ENCODE data around the gene FRMD3. TPM values are rescaled to one million over a fixed set of nuclear protein-coding genes. Genes with fewer than 3 reads are reported as not detected.

Gene FRMD3
- total RNA-seq, 4 donors from 2014 or later: 7.9 to 13.4 (median 11.8) TPM

DNA sequence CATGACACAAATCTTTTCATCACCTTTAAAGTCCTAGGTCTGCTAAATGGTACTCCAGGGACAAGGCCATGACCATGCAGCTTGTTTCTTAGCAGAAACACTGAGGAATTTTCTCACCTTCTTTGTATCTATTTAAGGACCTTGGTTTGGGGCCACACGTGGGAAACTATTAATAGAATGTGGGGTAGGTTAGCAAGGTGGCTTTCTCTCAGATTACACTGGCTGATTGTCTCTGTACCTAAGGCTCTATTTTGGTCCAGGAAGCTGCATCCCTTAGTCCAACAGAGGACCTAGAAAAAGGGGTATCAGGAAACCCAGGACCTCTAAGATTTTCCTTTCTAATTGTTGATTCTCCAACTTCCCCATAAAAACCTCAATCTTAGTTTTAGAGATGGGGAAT lies 36.3 kb upstream of the FRMD3 start:
- DNase-seq (ENCODE audit: extremely low spot score): no peak
- H3K27me3 ChIP-seq: no peaks in the 10 kb centered on the region
- WGBS: 79% methylated on average over 1 of the region's 1 CpG
- intact Hi-C loops (cut with DNase I): no loop called here
- no peak overlapping the region for H3K27ac ChIP-seq (replicated peaks in 1 of 4)
- no peak overlapping the region for H3K4me3 ChIP-seq
- peaks cover 0 to 14% (median 0%) of the 10 kb centered on the region in 4 donors for H3K9me3 ChIP-seq
- TF ChIP-seq POLR2A (IDR thresholded peaks at IDR 0.05; ENCODE audit: low read depth): no peak
- no peak for TF ChIP-seq POLR2AphosphoS5 (IDR thresholded peaks at IDR 0.05)
- no peak for TF ChIP-seq EP300 (IDR thresholded peaks at IDR 0.05)
- no peak for TF ChIP-seq CTCF (IDR thresholded peaks at IDR 0.05)
- H3K36me3 ChIP-seq: no peaks in the 10 kb centered on the region
- H3K4me1 ChIP-seq: peaks cover 0 to 3% (median 0%) of the 10 kb centered on the region in 4 donors

DNA sequence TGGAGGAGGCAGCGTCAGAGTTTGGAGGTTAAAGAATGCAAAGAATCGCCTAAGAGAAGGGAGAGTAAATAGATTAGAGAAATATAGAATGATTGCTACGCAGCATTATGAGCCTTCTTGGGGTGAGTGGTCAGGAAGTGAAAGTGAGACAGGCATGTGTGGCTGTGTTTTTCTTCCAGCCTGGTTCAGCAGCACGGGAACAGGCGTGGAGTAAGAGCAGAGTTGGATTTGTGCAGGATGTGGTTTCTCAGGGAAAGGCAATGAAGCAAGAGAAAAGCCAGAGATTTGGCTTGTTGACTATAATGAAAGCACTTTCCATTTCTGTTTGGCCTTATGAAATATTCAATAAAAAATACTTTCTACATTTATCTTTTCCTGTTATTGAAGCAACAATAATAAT lies 34.3 kb upstream of the FRMD3 start:
- Histone ChIP-seq H3K36me3 (no peaks in the 10 kb centered on the region), H3K9me3 (no peaks in the 10 kb centered on the region), H3K27ac (replicated peaks in 1 of 4) (no peak overlapping the region), H3K4me1 (peaks cover 0 to 6% (median 0%) of the 10 kb centered on the region in 4 donors), H3K27me3 (no peaks in the 10 kb centered on the region), H3K4me3 (no peak overlapping the region)
- TF ChIP-seq EP300 (IDR thresholded peaks at IDR 0.05) (no peak), POLR2A (IDR thresholded peaks at IDR 0.05; ENCODE audit: low read depth) (no peak), CTCF (IDR thresholded peaks at IDR 0.05) (no peak), POLR2AphosphoS5 (IDR thresholded peaks at IDR 0.05) (no peak)
- intact Hi-C loops (cut with DNase I): no loop called here
- DNase-seq (ENCODE audit: extremely low spot score): no peak
- WGBS: 67% methylated on average over 5 of the region's 5 CpGs

DNA sequence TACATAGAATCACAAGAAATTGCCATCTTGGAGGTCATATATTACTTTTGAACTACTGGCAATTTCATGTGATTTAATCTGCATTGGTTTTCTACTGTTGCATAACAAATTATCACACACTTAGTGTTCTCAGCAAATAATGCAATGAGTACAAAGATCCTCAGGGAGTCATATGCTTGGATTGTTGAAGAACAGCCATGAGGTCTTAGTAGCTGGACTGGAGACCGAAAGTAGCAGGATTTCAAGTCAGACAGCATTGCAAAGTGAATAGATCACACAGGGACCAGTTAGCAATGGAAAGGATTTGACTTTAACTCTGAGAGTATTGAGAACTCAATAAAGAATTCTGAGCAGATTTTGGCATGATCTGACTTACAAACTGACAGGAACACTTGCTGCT lies 32.2 kb upstream of the FRMD3 start:
- no peak for TF ChIP-seq CTCF (IDR thresholded peaks at IDR 0.05)
- TF ChIP-seq EP300 (IDR thresholded peaks at IDR 0.05): no peak
- no peak for TF ChIP-seq POLR2AphosphoS5 (IDR thresholded peaks at IDR 0.05)
- TF ChIP-seq POLR2A (IDR thresholded peaks at IDR 0.05; ENCODE audit: low read depth): no peak
- 71% methylated on average over 1 of the region's 1 CpG for WGBS

DNA sequence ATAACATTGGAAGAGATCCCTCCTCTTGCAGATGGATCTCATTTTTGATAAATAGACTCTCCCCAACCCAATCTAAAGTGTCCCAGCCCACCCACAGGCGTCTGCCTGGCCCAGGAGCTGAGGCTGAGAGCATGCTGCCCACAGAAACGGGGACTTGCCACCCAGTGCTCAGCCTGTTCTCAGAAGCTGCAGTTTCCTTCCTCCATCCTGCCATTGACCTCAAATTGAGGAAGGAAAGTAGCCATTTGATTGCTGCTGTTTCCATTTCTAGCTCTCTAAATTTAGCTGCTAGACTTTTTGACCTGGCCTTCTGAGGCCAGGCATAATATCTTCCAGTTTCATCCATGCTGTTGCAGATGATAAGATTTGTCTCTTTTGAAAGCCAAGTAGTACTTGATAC lies 31.1 kb upstream of the FRMD3 start:
- TF ChIP-seq EP300 (IDR thresholded peaks at IDR 0.05) (no peak), POLR2A (IDR thresholded peaks at IDR 0.05; ENCODE audit: low read depth) (no peak), POLR2AphosphoS5 (IDR thresholded peaks at IDR 0.05) (no peak)
- Histone ChIP-seq H3K9me3 (no peaks in the 10 kb centered on the region), H3K27ac (replicated peaks in 1 of 4) (no peak overlapping the region), H3K4me1 (peaks cover 0 to 6% (median 0%) of the 10 kb centered on the region in 4 donors), H3K36me3 (no peaks in the 10 kb centered on the region), H3K4me3 (no peak overlapping the region), H3K27me3 (no peaks in the 10 kb centered on the region)
- DNase-seq (ENCODE audit: extremely low spot score): no peak
- WGBS: 27% methylated on average over 2 of the region's 2 CpGs
- intact Hi-C loops (cut with DNase I): no loop called here

More for the DNA sequence above, 32.2 kb upstream of the FRMD3 start:
- Histone ChIP-seq H3K4me3 (no peak overlapping the region), H3K36me3 (no peaks in the 10 kb centered on the region), H3K9me3 (no peaks in the 10 kb centered on the region), H3K27me3 (no peaks in the 10 kb centered on the region), H3K27ac (replicated peaks in 1 of 4) (peak overlapping the region in 1 of 4 donors; percentile 10), H3K4me1 (peaks cover 0 to 6% (median 0%) of the 10 kb centered on the region in 4 donors)
- DNase-seq (ENCODE audit: extremely low spot score): no peak
- intact Hi-C loops (cut with DNase I): no loop called here

DNA sequence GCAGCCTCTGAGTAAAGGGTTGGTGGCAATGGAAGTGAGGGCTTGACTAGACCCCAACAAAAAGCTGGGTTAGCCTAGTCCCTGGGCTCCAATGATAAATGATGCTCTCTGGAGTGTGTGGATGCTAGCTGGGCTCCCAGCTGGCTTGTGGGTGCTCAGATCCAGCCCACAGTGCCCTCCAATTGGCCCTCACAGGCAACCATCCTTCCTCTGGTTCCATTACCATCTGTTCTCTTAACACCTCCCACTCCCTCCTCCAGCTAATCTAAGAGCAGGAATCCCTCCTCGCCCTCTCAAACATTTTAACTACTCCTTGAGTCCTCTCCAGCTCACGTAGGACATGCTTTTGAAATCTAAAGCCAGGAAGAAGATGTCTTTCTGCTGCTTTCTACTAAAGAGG lies 25.2 kb upstream of the FRMD3 start:
- Histone ChIP-seq H3K4me3 (no peak overlapping the region), H3K27ac (replicated peaks in 1 of 4) (no peak overlapping the region), H3K36me3 (no peaks in the 10 kb centered on the region), H3K27me3 (no peaks in the 10 kb centered on the region), H3K4me1 (no peaks in the 10 kb centered on the region), H3K9me3 (no peaks in the 10 kb centered on the region)
- intact Hi-C loops (cut with DNase I): no loop called here
- WGBS: 69% methylated on average over 2 of the region's 2 CpGs
- no peak for DNase-seq (ENCODE audit: extremely low spot score)
- no peak for TF ChIP-seq EP300 (IDR thresholded peaks at IDR 0.05)
- TF ChIP-seq CTCF (IDR thresholded peaks at IDR 0.05): no peak
- no peak for TF ChIP-seq POLR2A (IDR thresholded peaks at IDR 0.05; ENCODE audit: low read depth)
- no peak for TF ChIP-seq POLR2AphosphoS5 (IDR thresholded peaks at IDR 0.05)
